NCI-H2107 treated with DMSO at 0.1 percent for 48 hours (cell line): ENCODE measurements around the gene SLC12A8.

Source experiments
- DNase-seq: peaks from one replicate; lab custom pipeline; 2025; ENCODE audit not compliant: unreplicated experiment; lab: John Stamatoyannopoulos, UW

Gene SLC12A8

GRCh38 chr3:125188955-125189354, 23.6 kb downstream of the SLC12A8 start:
- DNase-seq, result no peak

DNA sequence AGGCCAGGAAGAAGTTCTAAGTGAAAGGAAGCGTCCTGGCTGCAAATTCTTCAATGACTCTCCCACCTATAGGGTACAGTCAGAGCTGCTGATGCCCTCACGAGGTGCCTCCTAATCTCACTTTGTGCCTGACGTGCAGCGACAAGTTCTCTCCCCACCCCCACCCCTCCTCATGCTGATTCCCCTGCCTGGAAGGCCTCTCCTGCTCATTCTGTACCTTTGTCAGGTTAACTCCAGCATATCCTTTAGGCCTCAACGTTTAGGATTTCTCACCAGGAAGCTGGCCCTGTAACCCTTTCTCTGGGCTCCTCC, 25.0 kb downstream of the SLC12A8 start:
- no peak for DNase-seq

- no peak for DNase-seq
Measured at GRCh38 chr3:125186800-125187598, 25.5 kb downstream of the SLC12A8 start.

DNA sequence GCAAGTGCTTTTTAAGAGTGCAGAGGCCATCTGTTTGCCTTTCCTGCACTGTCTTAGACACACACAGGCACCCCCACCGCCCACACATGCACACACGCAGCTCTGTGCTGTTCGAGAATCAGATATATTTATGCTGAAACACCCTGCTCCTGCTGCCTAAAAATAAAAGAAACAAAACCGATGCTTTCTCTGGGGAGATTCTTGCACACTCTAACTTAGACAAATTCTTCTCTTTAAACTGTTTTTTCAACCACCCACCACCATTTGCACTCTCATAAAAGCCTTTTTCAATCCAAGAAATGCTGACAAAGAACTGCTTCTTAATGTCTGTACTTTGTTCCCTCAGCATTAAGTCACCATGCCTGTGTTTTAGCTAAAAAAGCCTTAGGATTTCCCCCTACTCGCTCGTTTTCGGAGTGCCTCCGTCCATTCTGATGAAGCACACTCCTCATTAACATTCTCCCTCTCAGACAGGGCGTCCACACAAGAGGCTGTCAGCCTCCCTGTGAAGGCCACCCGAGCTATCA, 26.2 kb downstream of the SLC12A8 start:
- no peak for DNase-seq

GRCh38 chr3:125185805-125186204, 26.7 kb downstream of the SLC12A8 start:
- DNase-seq, result no peak

GRCh38 chr3:125179884-125180240, 32.7 kb downstream of the SLC12A8 start:
- no peak for DNase-seq

DNA sequence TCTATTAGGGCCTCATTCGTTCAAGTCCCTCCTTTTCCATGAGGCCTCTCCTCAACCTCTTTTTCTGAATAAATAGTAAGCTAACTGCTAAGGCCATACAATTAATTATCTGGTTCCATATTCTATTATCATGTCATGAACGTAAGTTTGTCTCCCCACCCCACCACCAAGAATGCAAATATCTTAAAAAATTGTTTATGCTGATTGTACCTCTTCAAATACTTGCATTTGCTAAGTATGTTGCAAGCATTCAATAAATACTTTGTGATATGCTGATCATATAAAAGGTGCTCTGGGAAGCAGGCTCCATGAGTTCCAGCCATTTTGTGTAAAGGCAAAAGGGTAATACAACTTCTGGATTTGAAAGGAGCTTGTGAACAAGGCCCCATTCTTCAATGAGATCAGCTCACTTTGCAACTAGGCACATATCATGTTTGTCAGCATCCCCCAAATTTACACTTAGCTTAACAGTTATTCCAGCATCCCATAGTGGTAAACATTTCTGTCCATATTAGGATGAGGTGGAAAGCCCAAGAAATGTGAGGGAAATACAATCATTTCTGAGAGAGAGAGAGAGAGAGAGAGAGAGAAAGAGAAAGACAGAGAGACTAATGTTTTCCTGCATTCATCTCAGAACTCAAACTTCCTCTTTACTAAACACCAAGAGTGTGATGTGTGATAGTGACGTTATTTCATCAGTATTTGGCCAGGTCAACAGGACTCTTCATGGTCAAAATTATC, 33.2 kb downstream of the SLC12A8 start:
- DNase-seq, result no peak

- no peak for DNase-seq
Measured at GRCh38 chr3:125177746-125178145, 34.8 kb downstream of the SLC12A8 start.

DNA sequence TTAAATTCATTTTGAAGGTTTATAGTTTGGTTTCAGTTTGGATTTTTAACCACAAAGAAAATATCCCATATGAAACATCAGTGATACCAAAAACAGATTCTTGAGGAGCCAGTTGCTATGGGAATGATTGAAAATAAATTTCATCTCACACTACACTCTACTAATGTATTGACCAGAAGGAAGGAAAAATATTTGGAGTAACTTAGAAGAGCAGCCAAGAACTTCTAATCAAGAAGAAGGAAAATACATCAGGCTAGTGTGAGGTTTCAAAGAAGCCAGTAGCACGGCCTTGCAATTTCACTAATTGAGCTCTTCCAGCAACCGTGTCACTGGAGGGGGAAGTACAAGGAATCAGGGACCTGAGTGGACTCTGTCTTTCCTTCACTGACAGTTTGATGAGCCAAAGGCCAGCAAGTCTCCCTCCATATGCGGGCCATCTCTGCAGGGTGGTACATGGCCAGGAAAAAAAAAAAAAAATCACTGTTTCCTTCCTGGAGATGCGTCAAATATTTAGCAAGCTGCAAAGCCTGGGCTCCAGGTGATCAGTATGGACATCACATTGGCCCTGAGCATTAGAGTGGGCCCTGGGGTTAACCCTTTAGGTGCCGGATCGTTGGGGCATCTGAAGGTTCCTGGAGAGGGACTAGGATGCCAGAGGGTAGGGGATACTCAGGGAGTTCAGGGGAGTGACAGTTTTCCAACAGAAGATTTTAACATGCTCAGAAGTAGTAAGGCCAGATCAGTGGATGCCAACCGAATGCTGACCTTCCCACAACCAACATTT, 37.1 kb downstream of the SLC12A8 start:
- DNase-seq, result no peak

DNA sequence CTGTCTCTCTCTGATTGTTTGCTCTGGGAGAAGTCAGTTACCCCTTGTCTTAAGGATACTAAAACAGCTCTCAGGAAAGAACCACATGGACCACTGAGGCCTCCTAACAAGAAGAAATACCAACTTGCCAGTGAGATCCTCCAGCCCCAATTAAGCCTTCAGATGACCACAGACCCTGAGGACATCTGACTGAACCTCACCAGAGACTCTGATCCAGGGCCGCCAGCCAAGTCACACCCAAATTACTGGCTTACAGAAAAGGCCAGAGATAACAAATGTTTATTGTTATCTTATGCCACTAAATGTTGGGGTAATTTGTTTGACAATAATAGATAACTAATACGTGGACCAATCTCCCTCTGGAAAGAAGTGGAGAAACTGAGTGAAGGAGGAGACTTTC, 40.2 kb downstream of the SLC12A8 start:
- no peak for DNase-seq

- no peak for DNase-seq
Measured at GRCh38 chr3:125168711-125169393, 43.7 kb downstream of the SLC12A8 start.

DNA sequence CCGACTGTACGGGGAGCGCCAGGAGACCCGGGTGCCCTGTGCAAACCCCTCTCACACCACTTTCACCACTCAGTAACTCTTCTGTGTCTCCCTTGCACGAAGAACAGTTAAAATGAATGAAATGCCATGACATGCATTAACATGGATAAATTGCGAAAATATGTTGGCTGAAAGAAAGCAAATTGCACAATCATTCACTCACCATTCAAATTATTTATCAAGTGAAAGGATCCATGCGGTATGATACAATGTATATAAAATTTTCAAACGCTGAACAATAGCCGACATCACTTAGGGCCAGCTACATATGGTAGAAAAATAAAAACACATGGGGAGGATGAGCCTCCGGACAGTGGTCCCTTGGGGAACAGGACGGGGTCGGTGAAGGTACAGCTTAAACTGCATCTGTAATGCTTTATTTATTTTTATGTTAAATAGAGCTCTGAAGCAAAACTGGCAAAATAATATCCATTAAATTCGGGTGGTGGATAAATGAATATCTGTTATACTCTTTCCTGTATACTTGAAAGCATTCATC, 45.9 kb downstream of the SLC12A8 start:
- DNase-seq, result no peak

DNA sequence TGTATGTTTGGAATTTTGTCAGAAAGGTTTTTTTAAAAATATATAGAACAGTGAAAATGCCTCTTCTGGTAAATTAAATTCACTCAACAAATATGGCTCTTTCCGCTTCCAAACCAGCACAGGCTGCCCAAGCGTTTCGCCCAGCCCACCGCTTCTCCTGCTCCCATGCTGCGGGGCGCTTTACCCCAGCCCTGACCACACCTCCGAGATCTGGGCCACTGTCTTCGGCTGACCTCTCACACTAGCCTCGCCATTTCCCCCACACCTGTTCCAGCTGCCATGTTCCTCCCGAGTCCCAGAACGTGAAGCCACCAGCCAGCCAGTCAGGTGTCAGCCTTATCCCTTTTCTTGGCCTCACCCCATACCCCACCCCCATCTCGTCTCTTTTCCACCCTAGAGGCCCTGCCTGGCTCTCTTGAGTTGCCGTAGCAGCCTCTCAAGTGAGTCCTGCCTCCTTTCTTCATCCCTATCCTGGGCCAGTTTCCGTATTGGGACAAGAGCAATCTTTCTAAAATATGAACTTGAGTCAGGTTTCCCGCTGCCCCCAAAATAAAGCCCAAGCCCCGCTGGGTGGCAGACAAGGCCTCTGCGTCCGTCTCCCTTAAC, 46.5 kb downstream of the SLC12A8 start:
- no peak for DNase-seq

DNA sequence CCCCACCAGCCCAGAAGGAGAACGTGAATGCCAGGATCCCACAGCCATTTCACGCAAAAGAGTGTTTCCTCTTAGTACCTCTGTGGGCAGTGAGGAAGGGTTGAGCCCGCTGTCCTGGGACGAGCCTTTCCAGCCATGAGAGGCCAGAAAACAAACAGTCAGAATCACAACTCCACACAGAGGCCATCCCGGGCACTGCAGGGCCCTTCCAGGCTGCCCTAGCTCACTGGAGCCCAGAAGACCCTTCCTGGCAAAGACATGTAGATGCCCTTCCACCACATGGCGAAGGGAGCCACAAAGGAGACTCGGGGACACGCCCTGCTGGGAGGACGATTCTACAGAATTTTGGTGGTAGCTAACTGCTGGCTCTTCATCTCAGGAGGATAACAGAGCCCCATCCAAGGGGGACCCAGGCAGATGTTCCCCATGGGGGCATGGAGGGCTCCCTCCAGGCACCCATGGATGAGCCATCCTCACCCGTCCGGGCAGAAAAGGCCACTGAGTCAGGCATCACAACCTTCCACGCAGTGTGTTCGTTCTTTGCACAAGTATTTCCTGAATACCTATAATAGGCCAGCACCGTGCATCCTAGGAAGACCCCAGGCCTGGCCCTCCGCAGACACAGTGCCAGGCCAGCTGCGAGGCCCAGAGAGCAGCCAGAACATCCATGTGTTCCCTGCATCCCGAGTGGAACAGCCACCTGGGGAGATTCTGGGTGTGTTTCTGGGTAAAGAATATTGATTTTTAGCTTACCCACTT, 47.2 kb downstream of the SLC12A8 start:
- no peak for DNase-seq

- DNase-seq, result no peak
Measured at GRCh38 chr3:125163739-125164601, 48.6 kb downstream of the SLC12A8 start.

- no peak for DNase-seq
Measured at GRCh38 chr3:125161607-125162219, 50.8 kb downstream of the SLC12A8 start.

DNA sequence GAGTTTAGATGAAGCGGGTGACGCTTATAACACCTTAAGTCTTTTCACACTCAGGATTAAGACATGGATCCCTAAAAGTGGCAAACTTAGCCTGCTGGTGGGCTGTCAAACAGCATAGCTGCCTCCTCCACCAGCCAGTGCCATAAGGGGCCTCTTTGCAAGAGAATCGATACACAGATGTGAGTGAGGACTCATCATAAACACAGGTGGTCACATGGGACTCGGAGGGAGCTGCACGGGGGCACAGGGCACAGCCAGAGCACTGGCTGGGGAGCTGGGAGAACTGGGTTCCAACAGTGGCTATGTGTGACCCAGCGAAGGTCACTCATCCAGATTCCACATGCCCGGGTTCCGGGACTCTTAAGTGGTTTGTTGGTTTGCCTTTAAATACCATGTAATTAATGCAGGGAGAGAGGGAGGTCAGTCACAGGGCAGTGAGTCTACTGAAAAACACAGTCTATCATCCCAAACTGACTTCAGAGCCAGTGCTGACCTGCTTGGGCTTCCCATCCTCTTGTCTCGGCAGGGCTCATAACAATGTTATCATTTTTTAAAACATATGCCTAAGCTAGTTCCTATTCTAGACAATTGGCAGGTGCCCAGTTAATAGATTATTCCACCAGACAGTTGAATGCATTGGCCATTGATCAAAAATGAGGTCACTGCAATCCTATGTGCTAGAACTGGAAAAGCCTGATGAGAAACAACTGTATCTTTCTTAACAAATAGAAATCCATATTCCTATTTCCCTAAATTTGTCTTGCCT, 51.8 kb downstream of the SLC12A8 start:
- DNase-seq, result no peak

DNA sequence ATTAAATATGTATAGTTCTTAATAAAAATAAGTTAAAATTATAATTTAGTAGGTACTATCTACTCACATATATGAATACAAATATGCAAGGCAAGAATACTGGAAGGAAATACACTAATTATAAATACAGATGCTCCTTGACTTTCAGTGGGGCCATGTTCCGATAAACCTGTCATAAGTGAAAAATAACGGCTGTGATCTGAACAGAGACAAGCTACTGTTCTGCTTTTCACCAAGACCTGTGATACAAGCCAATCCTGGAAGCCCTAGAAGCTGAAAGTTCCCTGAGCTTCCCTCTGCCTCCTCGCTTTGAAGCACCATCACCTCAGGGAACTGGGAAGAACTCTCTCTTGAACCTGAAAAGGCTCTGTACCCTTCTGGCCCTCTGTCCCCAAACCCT, 55.4 kb downstream of the SLC12A8 start:
- DNase-seq, result no peak
